MCF 10A (cell line): ENCODE measurements around the gene PGC. TPM values are rescaled to one million over a fixed set of nuclear protein-coding genes. Genes with fewer than 3 reads are reported as not detected.

Experiments used
- BruUV-seq: library from RNA; stranded (reverse); fragments of 400-500 nt; replicated peaks from 2 replicates; lab custom pipeline; 2021; lab: Mats Ljungman, UMichigan
- CTCF ChIA-PET: fragments of 300-600 bp; sonication (Branson Sonifier 250); formaldehyde crosslinking; extraction: SDS; loops from one replicate; lab custom pipeline; 2021; ENCODE audit warnings: antibody characterized with exemption, inconsistent platforms; lab: Yijun Ruan, JAX
- POLR2A ChIA-PET: fragments of 300-600, 350-650 bp; sonication (Branson Sonifier 250); formaldehyde crosslinking; extraction: SDS; loops from one replicate; lab custom pipeline; 2020; ENCODE audit warnings: antibody characterized with exemption, inconsistent platforms; lab: Yijun Ruan, JAX
- DNase-seq: peaks from one replicate; pipeline ENCODE4 v3.0.0-alpha.2; 2018; ENCODE audit not compliant: unreplicated experiment
- H3K27ac Mint-ChIP-seq: one replicate; pipeline ENCODE4 v1.8.0; 2022; ENCODE audit warnings: mild to moderate bottlenecking, low read depth, mixed read lengths; ENCODE audit not compliant: unreplicated experiment
- H3K27me3 Mint-ChIP-seq: one replicate; pipeline ENCODE4 v1.8.0; 2022; ENCODE audit warnings: mixed read lengths; ENCODE audit not compliant: insufficient read depth, unreplicated experiment
- H3K36me3 Mint-ChIP-seq: one replicate; pipeline ENCODE4 v1.8.0; 2022; ENCODE audit warnings: mild to moderate bottlenecking, moderate library complexity, mixed read lengths; ENCODE audit not compliant: insufficient read depth, unreplicated experiment
- H3K4me1 Mint-ChIP-seq: one replicate; pipeline ENCODE4 v1.8.0; 2022; ENCODE audit warnings: mixed read lengths; ENCODE audit not compliant: insufficient read depth, unreplicated experiment
- H3K4me3 Mint-ChIP-seq: one replicate; pipeline ENCODE4 v1.8.0; 2022; ENCODE audit warnings: mild to moderate bottlenecking, moderate library complexity, mixed read lengths; ENCODE audit not compliant: unreplicated experiment
- H3K9me3 Mint-ChIP-seq: one replicate; pipeline ENCODE4 v1.8.0; 2022; ENCODE audit warnings: mixed read lengths; ENCODE audit not compliant: unreplicated experiment
- intact Hi-C: fragments of 100-400 bp; cut with micrococcal nuclease; formaldehyde crosslinking; loops from 2 replicates; pipeline ENCODE4 v1.14.1; 2022
- total RNA-seq: library from RNA; stranded (reverse); gene quantifications from 2 replicates; pipeline ENCODE4 v1.2.3, GENCODE V29; 2022
- TF ChIP-seq, protein P1 (sequence below): fragments of 200-600 bp; IDR thresholded peaks from one replicate; pipeline ENCODE4 v1.8.0; 2022; ENCODE audit warnings: antibody characterized with exemption, mild to moderate bottlenecking; ENCODE audit not compliant: unreplicated experiment

The PGC gene
- total RNA-seq, 1 experiment from 2014 or later = not detected

DNA sequence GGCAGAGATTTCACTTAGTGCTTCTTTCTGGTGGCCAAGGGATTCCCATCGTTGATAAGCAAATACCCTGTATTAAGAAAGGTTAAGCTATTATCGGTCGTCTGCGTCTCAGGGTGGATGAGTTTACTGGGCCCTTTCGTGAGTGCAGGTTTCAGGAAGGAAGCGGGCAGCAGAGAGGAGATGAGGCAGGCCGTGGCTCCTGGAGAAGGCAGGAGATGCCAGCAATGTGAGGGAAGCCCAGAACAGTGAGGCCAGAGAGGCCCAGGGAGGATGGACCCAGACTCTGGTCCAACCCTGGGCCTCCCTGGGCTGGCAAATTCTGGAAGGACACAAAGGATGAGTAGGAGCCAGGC lies 23.0 kb downstream of the PGC start:
- peak overlapping the region; percentile 94 for H3K27ac Mint-ChIP-seq
- no peaks in the 10 kb centered on the region for H3K9me3 Mint-ChIP-seq
- ChIA-PET CTCF (interaction anchor here (0.6 to 1.0 kb wide), 4 partner anchors 9 to 51 kb away, joined by 3 to 6 read pairs (median 4); no protein-coding TSS in a partner anchor), POLR2A (interaction anchor here (0.6 to 4.7 kb wide), 6 partner anchors 9 to 99 kb away, joined by 3 to 52 read pairs (median 4); no protein-coding TSS in a partner anchor)
- no TSS peak for BruUV-seq
- peaks cover 6% of the 10 kb centered on the region for H3K36me3 Mint-ChIP-seq
- H3K27me3 Mint-ChIP-seq = no peaks in the 10 kb centered on the region
- no peak for DNase-seq
- peaks cover 41% of the 10 kb centered on the region for H3K4me1 Mint-ChIP-seq
- intact Hi-C loops = no loop called here
- TF ChIP-seq, protein P1, sequence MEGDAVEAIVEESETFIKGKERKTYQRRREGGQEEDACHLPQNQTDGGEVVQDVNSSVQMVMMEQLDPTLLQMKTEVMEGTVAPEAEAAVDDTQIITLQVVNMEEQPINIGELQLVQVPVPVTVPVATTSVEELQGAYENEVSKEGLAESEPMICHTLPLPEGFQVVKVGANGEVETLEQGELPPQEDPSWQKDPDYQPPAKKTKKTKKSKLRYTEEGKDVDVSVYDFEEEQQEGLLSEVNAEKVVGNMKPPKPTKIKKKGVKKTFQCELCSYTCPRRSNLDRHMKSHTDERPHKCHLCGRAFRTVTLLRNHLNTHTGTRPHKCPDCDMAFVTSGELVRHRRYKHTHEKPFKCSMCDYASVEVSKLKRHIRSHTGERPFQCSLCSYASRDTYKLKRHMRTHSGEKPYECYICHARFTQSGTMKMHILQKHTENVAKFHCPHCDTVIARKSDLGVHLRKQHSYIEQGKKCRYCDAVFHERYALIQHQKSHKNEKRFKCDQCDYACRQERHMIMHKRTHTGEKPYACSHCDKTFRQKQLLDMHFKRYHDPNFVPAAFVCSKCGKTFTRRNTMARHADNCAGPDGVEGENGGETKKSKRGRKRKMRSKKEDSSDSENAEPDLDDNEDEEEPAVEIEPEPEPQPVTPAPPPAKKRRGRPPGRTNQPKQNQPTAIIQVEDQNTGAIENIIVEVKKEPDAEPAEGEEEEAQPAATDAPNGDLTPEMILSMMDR = no peak
- peak overlapping the region; percentile 54 for H3K4me3 Mint-ChIP-seq

DNA sequence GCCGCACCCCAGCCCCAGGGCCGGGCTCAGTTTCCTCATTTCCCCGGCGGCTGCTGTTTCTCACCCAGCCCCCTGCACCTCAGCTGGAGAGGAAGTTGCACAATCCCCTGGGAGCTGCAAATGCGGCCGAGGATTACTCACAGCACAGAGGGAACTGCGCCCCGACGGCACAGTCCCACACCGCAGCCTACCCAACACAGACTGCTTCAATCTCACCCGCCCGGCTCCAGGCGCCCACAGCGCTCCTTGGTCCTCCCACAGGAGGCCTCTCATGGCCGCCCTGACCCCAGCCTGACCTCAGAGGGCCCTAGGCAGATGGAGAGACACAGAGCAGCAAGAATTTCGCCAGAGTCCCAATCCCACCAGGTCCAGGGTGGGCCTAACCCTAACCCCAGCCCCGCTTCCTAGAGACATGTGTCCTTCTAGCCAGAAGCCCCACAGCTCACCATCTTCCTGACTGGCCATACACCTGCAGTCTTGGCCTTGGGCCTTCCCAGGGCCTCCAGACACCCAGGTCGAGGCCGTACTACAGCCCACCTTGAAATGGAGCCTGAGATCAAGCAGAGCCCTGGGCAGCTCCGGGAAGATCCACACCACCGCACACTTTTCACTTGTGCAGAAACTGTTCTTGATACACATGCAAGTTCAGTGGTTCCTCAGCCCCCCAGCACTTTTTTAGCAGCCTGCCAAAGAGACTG lies 23.5 kb downstream of the PGC start:
- Mint-ChIP-seq H3K27me3 (no peaks in the 10 kb centered on the region), H3K36me3 (peaks cover 6% of the 10 kb centered on the region), H3K4me1 (peaks cover 41% of the 10 kb centered on the region), H3K9me3 (no peaks in the 10 kb centered on the region), H3K27ac (peak overlapping the region; percentile 94), H3K4me3 (peak overlapping the region; percentile 54)
- intact Hi-C loops = no loop called here
- POLR2A ChIA-PET = interaction anchor here (0.6 to 4.7 kb wide), 12 partner anchors 8 to 729 kb away, joined by 3 to 52 read pairs (median 3); no protein-coding TSS in a partner anchor
- CTCF ChIA-PET = interaction anchor here (0.6 to 1.8 kb wide), 7 partner anchors 9 to 355 kb away, joined by 3 to 6 read pairs (median 4); no protein-coding TSS in a partner anchor
- peak; percentile 92 for DNase-seq
- TF ChIP-seq, protein P1 = no peak
- BruUV-seq = no TSS peak

DNA sequence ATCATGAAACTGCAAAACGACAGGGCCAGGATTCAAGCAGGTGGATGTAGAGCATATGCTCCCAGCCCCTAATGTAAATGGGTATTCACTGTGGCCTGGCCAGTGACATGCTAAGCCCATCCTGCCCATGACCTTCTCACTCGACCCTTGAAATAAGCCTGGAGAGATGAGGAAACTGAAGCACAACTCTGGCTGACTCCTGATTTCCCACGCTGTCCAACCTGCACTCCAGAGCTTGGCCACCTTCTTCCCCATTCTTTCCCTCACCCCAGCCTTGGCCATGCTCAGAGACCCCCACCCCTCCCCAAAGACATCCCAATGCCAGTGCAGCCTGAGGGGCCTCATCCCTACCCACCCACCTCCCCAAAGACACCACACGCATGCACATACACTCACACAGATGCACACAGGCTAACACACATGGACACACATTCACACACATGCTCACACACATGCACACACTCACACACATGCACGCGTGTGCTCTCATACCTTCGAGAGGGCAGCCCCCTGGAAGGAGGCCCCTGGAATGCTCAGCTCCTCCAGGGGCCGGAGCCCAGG lies 24.1 kb downstream of the PGC start:
- H3K4me3 Mint-ChIP-seq = peak overlapping the region; percentile 54
- TF ChIP-seq, protein P1 = no peak
- no peak for DNase-seq
- H3K36me3 Mint-ChIP-seq = peaks cover 6% of the 10 kb centered on the region
- no peaks in the 10 kb centered on the region for H3K27me3 Mint-ChIP-seq
- no peaks in the 10 kb centered on the region for H3K9me3 Mint-ChIP-seq
- intact Hi-C loops = no loop called here
- H3K4me1 Mint-ChIP-seq = peaks cover 41% of the 10 kb centered on the region
- BruUV-seq = no TSS peak
- H3K27ac Mint-ChIP-seq = peak overlapping the region; percentile 94
- ChIA-PET CTCF (interaction anchor here (0.7 to 1.8 kb wide), 3 partner anchors 18 to 355 kb away, joined by 3 to 6 read pairs (median 4); no protein-coding TSS in a partner anchor), POLR2A (interaction anchor here (0.6 to 4.7 kb wide), 9 partner anchors 9 to 729 kb away, joined by 3 to 52 read pairs (median 5); no protein-coding TSS in a partner anchor)

DNA sequence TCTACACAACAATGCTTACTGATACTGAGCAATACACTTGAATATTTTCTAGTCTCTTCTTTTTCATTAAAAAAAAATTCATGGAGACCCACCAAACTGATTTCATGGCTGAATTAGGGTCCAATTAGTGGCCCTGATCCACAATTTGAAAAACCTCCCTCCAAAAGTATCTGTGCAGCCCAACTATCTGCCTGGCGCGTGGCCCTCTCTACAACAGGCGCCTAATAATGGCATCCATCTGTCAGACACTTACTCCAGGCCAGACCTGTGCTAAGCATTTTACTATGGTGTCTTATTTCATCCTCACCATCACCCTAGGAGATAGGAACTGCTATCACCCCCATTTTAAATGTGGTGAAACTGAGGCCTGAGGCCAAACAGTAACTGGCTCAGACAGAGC lies 25.8 kb downstream of the PGC start:
- TF ChIP-seq, protein P1 = no peak
- H3K27me3 Mint-ChIP-seq = no peaks in the 10 kb centered on the region
- CTCF ChIA-PET = interaction anchor here (0.8 to 1.3 kb wide), 2 partner anchors 36 to 54 kb away, joined by 3 read pairs; no protein-coding TSS in a partner anchor
- H3K9me3 Mint-ChIP-seq = no peaks in the 10 kb centered on the region
- DNase-seq = no peak
- peak overlapping the region; percentile 51 for H3K27ac Mint-ChIP-seq
- no TSS peak for BruUV-seq
- H3K4me3 Mint-ChIP-seq = no peak overlapping the region
- peaks cover 46% of the 10 kb centered on the region for H3K4me1 Mint-ChIP-seq
- peaks cover 6% of the 10 kb centered on the region for H3K36me3 Mint-ChIP-seq
- POLR2A ChIA-PET = interaction anchor here (3.2 to 4.7 kb wide), 2 partner anchors 8 to 13 kb away, joined by 41 to 52 read pairs; no protein-coding TSS in a partner anchor
- intact Hi-C loops = no loop called here
